Nucleus accumbens (tissue), 56 donors: ENCODE results near the gene PREP.
"Not testable (repeated sequence)": the region's sequence is repeated elsewhere in the genome, so short reads cannot be mapped to it uniquely, and the experiment has no call there.

ENCODE experiments used
- DNase-seq, 56 donors: peaks; one replicate each; lab custom pipeline; 2025; lab: John Stamatoyannopoulos, UW

PREP gene

DNA sequence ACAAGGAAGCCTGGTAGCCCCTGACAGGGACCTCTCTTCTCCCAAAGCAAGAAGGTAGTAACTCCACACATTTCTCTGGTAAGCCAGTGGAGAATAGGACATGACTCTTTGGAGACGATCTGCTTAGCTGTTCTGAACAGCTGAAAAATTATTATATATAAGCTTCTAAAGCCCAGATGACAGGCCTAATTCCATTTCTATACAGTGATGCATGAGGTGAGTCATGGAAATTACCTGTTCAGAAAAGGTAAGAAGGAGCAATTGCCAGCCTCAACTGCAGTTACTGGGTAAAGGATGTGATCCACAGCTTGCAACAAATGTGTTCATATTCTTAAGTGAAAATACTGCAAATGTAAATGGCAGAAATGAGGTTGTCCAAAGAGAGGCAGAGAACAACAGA, 54.0 kb downstream of the PREP start:
- DNase-seq = no peak

DNA sequence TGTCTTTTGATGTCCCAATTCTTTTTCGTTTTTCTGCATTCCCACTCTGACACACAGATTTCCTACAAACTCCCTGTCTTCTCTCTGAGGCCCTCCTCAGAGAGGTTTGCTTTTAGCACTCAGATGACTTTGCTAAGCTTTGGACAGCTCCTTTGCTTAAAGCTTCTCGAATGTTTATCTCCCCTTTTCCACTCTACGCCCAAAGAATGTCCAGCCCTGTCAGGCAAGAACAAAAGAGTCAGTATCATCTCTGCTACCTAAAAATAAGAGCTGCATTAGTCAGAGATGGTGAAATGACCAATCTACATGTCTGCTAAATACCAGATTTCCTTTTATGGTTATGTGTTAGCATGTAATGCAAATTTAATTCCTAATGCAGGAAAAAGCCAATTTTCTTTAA, 56.8 kb downstream of the PREP start:
- DNase-seq = no peak

DNA sequence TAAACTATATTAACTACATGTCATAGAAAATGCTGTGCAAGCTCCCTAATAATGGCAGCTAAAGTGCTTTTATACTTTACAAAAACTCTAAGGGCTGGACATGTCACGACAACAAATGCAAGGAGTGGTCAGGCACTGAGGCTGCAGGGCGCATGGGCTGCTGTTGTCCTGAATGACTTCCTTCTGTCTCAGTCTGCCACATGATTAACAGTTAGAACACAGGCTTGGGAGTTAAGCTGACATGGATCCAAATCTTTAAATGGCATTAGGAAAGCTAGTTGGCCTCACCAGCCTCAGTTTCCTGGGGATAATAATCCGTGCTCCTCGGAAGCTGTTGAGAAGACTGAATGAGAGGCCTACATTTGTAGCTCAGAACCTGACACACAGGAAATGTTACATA, 57.4 kb downstream of the PREP start:
- DNase-seq = peak in 12 of 56 donors; percentile 5 to 41 (median 16)

DNA sequence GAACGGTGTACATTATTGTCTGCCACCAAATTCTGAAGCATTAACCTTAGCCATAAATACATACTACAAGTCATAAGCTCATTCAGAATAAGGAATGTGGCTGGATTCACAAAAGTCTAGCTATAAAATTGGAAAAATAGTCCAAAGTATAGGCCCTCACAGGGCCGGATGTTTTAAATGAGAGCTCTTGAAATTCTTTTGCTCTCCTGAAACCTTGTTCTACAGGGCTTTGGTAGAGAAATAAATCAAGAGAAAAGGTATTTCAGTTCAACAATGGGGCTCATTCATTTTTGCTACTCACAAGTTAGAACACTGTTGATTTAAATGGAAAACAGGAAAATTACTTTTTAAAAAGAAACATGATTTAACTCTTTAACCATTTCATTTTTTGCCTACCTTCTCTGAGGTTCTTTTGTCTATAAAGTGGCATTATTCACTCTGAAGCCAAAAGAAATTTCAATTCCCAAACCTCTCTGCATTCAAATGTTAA, 58.0 kb downstream of the PREP start:
- no peak for DNase-seq

DNA sequence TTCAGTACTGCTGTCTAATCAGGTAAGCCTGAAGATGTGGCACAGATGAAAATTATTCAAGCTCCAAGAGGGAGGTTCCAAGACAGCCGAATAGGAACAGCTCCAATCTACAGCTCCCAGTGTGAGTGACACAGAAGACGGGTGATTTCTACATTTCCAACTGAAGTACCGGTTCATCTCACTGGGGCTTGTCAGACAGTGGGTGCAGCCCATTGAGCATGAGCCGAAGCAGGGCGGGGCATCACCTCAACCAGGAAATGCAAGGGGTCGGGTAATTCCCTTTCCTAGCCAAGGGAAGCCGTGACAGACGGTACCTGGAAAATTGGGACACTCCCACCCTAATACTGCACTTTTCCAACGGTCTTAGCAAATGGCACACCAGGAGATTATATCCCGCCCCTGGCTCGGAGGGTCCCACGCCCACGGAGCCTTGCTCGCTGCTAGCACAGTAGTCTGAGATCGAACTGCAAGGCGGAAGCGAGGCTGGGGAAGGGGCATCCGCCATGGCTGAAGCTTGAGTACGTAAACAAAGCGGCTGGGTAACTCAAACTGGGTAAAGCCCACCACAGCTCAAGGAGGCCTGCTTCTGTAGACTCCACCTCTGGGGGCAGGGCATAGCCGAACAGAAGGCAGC, 64.4 kb downstream of the PREP start:
- not testable (repeated sequence) for DNase-seq

DNA sequence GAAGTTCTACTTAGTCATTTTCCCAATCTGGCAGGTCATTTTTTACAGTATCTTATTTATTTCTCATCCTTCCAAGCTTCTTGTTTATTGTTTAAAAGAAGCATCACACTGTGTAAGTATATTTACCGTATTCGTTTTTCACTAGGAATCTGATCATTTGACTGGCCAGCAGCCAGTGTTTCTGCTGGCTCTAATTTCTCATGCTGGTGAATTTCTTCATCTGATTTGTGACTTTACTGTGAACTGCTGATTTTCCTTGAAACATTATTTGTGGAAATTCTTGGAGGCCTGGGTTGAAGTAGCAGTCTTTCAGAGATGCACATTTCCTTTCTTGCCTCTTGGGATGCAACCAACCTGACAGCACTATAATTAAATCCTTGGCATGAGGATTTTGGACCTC, 65.9 kb downstream of the PREP start:
- DNase-seq = no peak

DNA sequence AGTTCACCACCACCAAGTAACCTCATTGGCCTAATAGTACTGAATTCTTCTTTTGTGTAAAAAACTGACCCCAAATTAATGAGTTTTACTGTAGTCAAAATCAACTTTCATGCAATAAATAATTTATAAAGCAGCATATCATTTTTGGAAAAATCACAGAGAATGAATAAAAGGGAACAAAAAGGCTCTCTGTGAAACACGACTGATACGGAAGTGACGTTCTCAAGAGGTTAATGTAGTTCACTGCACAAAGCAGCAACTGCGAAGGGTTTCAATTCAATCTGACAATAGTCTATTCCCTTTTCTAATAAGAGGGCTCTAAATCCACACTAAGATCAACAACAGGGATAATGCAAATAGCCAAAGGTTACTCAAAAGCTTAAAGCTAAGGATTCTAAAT, 70.3 kb downstream of the PREP start:
- no peak for DNase-seq

DNA sequence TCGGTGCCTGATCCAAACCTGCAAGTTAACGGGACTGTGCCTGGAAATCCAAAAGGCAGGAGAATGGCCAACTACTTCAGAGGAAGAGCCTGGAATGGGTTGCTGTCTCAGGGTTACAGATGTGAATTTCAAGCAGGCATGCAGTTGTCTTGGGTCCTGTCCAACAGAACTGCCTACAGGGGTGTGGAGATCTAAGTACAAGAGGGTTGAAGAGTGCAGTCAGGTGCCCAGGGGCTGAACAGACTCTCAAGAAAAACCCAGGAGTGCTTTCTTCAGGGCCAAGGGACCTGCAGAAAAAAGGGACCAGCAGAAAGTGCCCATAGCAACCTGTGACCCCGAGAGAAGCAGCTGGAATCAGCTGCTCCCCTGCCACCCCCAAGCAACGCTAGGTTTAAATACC, 71.0 kb downstream of the PREP start:
- no peak for DNase-seq

DNA sequence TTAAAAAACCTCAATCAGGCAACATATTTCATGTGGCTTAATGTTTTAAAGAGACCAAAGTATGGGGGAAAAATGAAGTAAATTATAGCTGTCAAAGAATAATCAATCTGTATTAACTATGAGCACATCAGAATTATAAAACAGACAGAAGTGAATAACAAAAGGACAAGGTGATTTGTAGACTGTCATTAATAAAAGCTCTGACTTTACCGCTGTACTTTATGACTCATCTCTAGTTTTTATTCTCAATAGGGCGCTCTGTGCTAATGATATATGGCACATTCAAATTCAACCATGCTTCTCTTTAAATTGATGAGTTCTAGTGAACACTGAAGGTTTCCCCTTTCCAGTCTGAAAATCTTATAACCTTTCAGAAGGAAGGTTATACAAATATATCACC, 72.0 kb downstream of the PREP start:
- DNase-seq = no peak

DNA sequence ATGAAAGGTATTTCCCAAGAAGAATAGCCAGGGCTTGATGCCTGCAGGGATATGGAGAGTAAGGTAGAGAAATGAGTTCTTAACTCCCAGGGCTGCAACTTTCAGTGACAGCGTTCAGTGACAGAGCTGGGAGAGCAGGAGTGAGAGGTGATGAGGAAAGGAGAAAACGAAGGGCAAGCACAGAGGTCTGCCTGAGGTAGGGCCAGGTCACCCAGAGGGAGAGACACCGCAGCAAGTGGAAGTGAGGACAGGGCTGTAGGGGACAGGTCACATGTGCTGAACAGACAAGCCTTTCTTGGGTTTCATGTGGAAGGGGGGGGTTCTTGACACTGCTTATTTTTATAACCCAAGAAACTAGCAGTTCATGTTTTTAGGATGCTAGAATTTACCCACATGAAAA, 72.5 kb downstream of the PREP start:
- no peak for DNase-seq

DNA sequence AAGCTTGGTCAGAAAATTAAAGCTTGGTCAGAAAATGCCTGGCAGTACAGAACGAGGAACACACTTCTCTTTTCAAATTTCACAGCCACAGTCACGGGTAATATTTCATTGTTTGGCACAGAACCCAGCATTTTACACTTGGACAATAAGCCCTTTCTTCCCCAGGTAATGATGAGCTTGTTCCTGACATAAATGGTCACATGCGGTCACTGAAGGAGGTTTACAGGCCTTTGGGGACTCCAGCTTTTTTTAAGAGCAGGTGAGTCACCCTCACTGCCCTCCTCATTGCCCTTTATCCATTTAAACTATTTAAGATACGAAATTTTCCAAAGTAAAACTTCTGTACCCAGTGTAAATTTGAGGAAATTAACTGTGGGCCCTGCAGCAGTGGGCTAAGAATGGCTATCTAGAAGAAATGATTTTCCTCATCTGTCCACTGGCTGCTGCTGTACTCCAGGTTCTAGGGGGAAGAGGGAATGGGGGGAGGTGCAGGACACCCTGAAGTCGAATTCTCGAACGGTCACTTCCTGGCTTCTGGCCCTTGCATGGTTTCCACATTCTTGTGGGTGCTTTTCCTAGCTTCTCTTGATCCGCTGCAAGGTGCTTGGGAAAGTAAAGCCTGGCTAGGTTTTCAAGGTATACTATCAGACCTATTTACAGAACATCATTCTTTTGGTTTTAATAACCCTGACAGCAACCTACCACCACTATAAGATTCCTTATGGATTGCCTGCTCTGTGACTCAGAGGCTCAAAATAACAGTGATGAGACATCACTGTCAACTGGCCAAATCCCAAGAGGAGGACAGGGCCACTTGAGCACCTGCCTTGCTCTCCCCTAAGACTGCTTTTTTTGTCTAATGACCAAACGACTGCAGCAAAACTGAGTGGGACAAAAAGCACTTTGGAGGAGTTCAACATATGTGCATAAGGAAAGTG, 75.8 kb downstream of the PREP start:
- DNase-seq = peak in 1 of 56 donors; percentile 8

DNA sequence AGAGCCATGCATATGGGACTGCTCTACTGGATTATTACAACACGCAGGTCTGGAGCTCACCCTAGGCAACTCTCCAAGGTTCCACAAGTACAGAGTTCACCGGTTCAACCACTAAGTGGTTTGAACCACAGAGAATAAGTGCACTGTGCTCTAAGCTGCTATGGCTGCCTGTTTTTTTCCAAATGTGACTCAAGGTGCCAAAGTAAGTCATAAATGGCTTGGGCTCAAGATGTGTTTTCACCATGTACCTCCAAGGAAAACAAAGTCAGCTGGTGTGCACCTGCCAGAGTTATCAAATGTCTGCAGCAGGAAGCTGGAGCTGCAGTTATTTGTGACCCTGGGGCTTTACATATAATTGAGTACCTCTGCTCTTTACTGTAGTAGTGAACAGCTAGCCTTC, 76.7 kb downstream of the PREP start:
- no peak for DNase-seq

DNA sequence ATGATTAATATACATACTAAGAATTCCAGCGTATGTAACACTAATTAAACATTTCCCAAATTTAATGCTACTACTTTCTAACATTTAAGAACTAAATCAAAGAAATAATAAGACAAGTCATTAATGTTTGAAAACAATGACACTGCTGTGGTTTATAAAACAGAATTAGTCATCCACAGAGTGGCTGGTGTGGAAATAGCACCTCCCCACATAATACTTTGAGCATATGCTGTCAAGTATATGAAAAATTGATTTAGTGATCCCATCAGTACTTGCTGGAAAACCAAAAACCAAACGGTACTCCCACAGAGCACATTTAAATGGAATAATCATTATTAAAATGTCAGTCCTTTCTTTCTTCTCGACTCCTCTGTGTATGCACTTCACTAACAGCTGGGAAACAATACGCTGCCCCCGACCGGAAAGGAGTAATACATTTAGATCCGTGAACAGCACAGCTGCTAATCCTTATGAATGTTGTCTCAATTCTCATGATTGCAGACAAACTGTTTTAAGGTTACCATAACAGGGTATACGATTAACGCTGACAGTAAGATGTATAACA, 78.4 kb downstream of the PREP start:
- DNase-seq = peak in 3 of 56 donors; percentile 2 to 5 (median 4)

DNA sequence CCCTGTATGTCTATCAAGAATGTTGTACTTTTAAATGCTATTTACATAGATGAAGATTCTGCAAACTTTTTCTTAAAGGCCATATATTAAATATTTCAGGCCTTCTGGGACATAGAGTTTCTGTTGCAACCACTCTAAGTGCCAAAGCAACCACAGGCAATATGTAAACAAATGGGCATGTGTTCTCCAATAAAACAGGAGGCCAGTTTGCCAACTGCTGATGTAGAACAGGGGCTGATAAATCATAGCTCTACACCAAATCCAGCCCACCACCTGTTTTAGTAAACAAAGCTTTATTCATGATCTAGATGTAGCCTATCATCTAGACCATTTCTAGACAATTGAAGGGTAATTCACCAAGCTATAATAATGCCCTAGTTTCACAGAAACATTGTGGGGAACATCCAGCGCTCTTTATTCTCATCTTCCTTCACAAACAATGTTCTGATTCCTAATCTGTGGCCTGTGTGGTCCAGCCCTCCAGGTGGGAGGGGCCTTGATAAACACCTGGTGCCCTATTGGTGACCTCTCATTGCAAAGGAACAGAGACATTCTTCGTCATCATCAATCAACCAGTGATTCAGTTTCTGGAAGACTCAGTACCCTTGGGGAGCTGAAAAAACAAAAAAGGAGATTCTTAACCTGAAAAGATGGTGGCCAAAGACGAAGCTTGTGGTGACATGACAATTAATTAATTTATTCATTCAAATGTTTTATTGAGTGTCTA, 80.2 kb downstream of the PREP start:
- no peak for DNase-seq

DNA sequence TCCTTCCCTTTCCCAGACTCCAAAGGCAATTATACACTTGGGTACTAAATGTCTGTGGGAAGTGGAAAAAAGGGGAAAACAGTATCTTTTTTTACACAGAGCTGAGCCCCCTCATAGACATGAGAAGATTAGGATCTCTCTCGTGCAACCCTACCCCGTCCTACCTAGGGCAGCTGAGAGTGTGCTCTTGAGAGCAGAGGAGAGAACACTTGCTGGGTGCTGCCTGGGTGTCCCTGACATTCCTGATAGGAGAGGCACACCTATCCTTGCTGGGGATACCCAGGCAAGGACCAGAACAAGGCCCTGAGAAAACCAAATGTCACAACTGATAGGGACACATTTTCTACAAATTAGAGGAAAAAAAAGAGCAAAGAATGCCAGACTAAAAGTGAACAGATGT, 81.2 kb downstream of the PREP start:
- DNase-seq = no peak

DNA sequence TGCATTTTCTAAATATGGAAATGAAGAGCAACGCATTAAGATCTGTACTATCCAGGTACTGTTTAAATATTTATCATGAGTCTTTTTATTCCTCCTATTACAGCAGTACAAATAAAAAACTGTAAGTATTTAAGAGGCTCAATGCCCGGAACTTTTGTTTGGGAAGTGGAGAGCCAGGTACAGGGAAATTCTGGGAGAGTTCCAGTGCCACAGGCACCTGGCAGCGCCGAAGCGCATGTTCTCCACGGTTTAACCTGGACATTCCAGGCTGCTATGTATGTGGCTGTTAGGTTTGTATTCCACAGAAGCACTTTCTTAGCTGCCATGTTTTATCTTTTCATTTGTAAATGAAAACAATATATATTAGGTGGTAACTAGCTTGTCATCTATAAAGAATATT, 81.7 kb downstream of the PREP start:
- no peak for DNase-seq

DNA sequence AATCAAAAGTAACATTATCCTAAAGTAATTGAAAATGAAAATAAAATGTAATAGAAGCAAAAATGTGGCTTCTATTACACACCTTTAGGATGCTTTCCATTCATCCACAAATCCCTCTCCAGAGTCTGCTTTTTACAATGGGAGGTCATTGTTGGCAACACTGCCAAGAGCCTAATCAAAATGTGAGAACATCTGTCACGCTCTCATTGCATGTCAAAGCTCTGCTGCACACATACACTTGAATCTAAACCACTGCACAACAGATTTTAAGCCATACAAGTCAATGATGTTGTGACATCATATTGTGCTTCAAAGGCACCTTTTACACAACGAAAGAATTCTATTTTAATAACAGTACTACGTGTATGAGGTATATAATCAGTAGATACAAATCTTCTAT, 82.1 kb downstream of the PREP start:
- DNase-seq = no peak

DNA sequence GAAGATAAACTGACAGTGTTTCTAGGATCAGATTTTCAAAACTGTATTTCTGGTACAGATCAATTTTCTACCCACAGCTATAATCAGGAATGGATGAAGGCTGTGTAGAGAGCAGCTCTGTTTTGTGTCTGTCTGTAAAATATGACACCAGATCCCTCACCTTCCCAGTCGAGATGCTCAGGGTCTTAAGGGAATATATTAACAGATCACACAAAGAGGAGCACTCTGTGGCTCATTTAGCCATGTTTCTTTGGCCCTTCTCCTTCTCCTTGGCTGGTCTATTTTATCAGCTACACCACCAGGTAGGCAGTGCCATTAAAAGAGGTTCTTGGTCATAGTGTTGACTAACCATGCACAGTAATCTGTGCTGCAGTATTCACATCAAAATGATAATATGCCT, 82.6 kb downstream of the PREP start:
- no peak for DNase-seq

DNA sequence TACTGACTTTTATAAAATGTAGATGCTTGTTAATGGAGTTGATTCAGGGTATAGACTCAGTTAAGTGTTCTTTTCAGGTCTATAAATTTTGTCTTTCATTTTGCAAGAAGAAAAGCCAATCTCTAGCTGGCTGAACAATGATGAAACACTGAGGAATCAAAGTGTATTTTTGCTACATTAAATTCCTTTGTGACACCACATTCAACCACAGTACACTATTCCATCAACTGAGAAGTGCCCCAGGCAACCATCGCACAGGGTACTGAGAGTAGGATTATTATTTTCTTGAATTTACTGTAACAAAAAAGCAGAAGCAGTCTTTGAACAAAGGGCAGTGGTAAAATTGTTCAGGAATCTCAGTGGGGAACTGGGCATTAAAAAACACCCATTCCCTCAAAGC, 83.6 kb downstream of the PREP start:
- no peak for DNase-seq

DNA sequence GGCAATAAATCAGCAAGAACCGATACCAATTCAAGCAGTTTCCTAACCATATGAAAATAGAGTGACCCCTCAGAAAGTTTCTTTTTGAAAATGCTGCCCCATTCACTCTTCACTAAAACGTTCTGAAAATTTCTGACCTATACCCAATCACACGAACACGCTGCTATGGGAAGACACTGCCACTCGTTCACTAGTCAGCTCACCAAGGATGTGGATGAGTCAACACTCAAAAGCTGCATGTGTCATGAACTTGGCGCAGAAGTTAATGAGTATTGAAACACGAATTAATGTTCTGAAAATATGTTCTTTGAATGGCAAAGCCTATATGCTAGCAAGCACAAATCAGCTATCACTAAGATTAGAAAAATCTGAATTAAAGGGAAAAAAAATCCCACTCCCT, 84.2 kb downstream of the PREP start:
- no peak for DNase-seq
